ENCODE data around the gene TMEM150B. TPM values are rescaled to one million over a fixed set of nuclear protein-coding genes. Genes with fewer than 3 reads are reported as not detected.

The TMEM150B gene
- total and polyA plus RNA-seq, 9 of the 15 experiments (the other 6 are each of a cell fraction or from before 2014, with no cell fraction given): 0.47 to 1.3 (median 0.74) TPM; not detected in 2

- under 1% methylated on average over 45 of the region's 63 CpGs for WGBS (ENCODE audit: insufficient coverage, low coverage, missing lambda C conversion rate)
- peaks cover 26% of the 10 kb centered on the region; the same call in 2 of the 3 replicates for H3K36me3 ChIP-seq (ENCODE audit: control insufficient read depth, insufficient read depth, low read length)
- H3K27me3 ChIP-seq (ENCODE audit: control insufficient read depth in 2 of 2, insufficient read depth in 2 of 2, low read length in 2 of 2): no peaks in the 10 kb centered on the region
- 0 out of 2 replicates have a peak, but pooled peaks cover 6% of the 10 kb centered on the region for H4K20me1 ChIP-seq (replicated peaks; ENCODE audit: control insufficient read depth, insufficient read depth, low read length)
- FAIRE-seq (peak; percentile 100), DNase-seq (ENCODE audit: extremely low read depth in 1 of 4, low spot score in 3 of 4) (peak; percentile 99 to 100 (median 100)), ATAC-seq (peak; percentile 91)
- peak within 1 kb of the TSS; percentile 92 for H3K4me3 ChIP-seq
- CTCF ChIA-PET (ENCODE audit: low intra/inter-chr PET ratio): no interaction called here
- in situ Hi-C loops (cut with MboI): no loop called here
- POLR2A ChIA-PET: interaction anchor here (0.6 to 2.3 kb wide), 29 partner anchors 10 to 326 kb away, joined by 3 to 14 read pairs (median 4); partner anchors contain the start of genes HSPBP1, PPP6R1, RPL28 and TMEM150B
- peak within 1 kb of the TSS; percentile 96 for H2AFZ ChIP-seq (ENCODE audit: low read depth, low read length)
- no TSS peak for BruUV-seq (replicated peaks)
- peaks cover 24% of the 10 kb centered on the region for H3K79me2 ChIP-seq (ENCODE audit: control insufficient read depth, insufficient read depth, low read length)
- peak within 1 kb of the TSS; percentile 97 to 99 for H3K9ac ChIP-seq (ENCODE audit: insufficient read depth in 1 of 2, low read depth in 2 of 2, low read length in 2 of 2)
- peak within 1 kb of the TSS; percentile 97 for H3K4me2 ChIP-seq (ENCODE audit: insufficient read depth, low read length)
- intact Hi-C loops (cut with micrococcal nuclease): loop anchor here (5.0 kb wide), 1 partner anchor 37 kb away; no protein-coding TSS in a partner anchor
- no peaks in the 10 kb centered on the region for H3K9me1 ChIP-seq (ENCODE audit: control insufficient read depth, insufficient read depth, low read length)
- no peaks in the 10 kb centered on the region for H3K9me3 ChIP-seq (replicated peaks; ENCODE audit: control insufficient read depth, insufficient read depth, low read depth, low read length)
- peak within 1 kb of the TSS; percentile 97 for H3K27ac ChIP-seq (ENCODE audit: extremely low read depth, low read depth, low read length)
- peaks cover 7 to 46% of the 10 kb centered on the region in 2 experiments; a peak in 4 of 5 replicates for H3K4me1 ChIP-seq (replicated peaks in 1 of 2; ENCODE audit: control insufficient read depth in 2 of 2, insufficient read depth in 2 of 2, low read length in 2 of 2)
- peak; percentile 54 for TF ChIP-seq RBM22 (IDR thresholded peaks at IDR 0.05; ENCODE audit: low read depth, low read length, poor library complexity, severe bottlenecking)
- TF ChIP-seq ZMIZ1 (IDR thresholded peaks at IDR 0.05; ENCODE audit: low read depth in 2 of 2, low read length in 2 of 2): 0 out of 4 replicates have a peak, but pooled peaks of 1 of the 2 experiments have one; percentile 32
- TF ChIP-seq BACH1 (tag; IDR thresholded peaks at IDR 0.05): no peak
- TF ChIP-seq ZNF551 (CRISPR knock-in tag; IDR thresholded peaks at IDR 0.05): no peak
- no peak; the same call in 1 of the 2 replicates for TF ChIP-seq LEF1 (IDR thresholded peaks at IDR 0.05)
- peak; percentile 92 for TF ChIP-seq NFYB (IDR thresholded peaks at IDR 0.05; ENCODE audit: extremely low read depth, insufficient read length)
- TF ChIP-seq IRF9 (tag; IDR thresholded peaks at IDR 0.05): no peak
- peak; percentile 92 to 94 for TF ChIP-seq NRF1 (conservative IDR thresholded peaks at IDR 0.05 in 1 of 2, IDR thresholded peaks at IDR 0.05 in 1 of 2)
- no peak for TF ChIP-seq SNAPC5 (CRISPR knock-in tag; IDR thresholded peaks at IDR 0.05)
- TF ChIP-seq ARNT (IDR thresholded peaks at IDR 0.05): 0 out of 4 replicates have a peak, but pooled peaks of 1 of the 2 experiments have one; percentile 8
- TF ChIP-seq RBM25 (IDR thresholded peaks at IDR 0.05; ENCODE audit: low read depth, low read length, severe bottlenecking): peak; percentile 97
- TF ChIP-seq PRMT5 (CRISPR knock-in tag; IDR thresholded peaks at IDR 0.05): no peak
- no peak for TF ChIP-seq PHF20 (IDR thresholded peaks at IDR 0.05; ENCODE audit: partially characterized antibody)
- no peak for TF ChIP-seq ZEB2 (IDR thresholded peaks at IDR 0.05)
- TF ChIP-seq ATF4 (CRISPR knock-in tag; IDR thresholded peaks at IDR 0.05): no peak
- TF ChIP-seq NELFE (IDR thresholded peaks at IDR 0.05; ENCODE audit: insufficient read depth, insufficient read length): no peak
Observed at GRCh38 chr19:55339105-55339888, 14.2 kb upstream of the TMEM150B start, which contains the start of gene KMT5C. KMT5C (plus strand) TSS chr19:55339876; CDS start chr19:55341937, 2,061 bp downstream.

Data from K562 (cell line).